Prostate gland (tissue), 2 donors: ENCODE results near the gene CLIC5.

Experiments used
- CTCF ChIP-seq, 4 experiments: fragments of 200-600 bp in 2 of 4; fragments of 450-650 bp in 2 of 4; sonication (generic) in 2 of 4; IDR thresholded peaks; 1 replicate in 3 of 4; 2 replicates in 1 of 4; pipeline ENCODE4 v1.5.1; 2016 to 2019; ENCODE audit warnings: antibody characterized with exemption in 4 of 4, mild to moderate bottlenecking in 2 of 4, moderate library complexity in 2 of 4
- POLR2A ChIP-seq: fragments of 450-650 bp; IDR thresholded peaks from one replicate; pipeline ENCODE4 v1.6.1; 2016; ENCODE audit warnings: antibody characterized with exemption, mild to moderate bottlenecking
- POLR2AphosphoS5 ChIP-seq: sonication (generic); formaldehyde crosslinking; IDR thresholded peaks from one replicate; pipeline ENCODE4 v1.6.1; 2017; ENCODE audit warnings: antibody characterized with exemption

GRCh38 chr6:45872827-45873365 lies 142.8 kb downstream of the CLIC5 start:
- TF ChIP-seq CTCF (IDR thresholded peaks at IDR 0.05) (no peak), POLR2A (no peak), POLR2AphosphoS5 (no peak)
